PC-3 (cell line): ENCODE results near the gene LINC00237.

ENCODE experiments used
- CTCF ChIP-seq: fragments of 300-600 bp; sonication (generic); conservative IDR thresholded peaks from 2 replicates; pipeline ENCODE4 v1.5.1; 2017; ENCODE audit warnings: antibody characterized with exemption, low read depth, mild to moderate bottlenecking, low read length
- EZH2 ChIP-seq: fragments of 300-600 bp; sonication (generic); IDR thresholded peaks from one replicate; pipeline ENCODE4 v1.6.1; 2017; ENCODE audit warnings: antibody characterized with exemption, mild to moderate bottlenecking, low read length; ENCODE audit not compliant: unreplicated experiment
- EZH2phosphoT487 ChIP-seq: fragments of 300-600 bp; sonication (generic); IDR thresholded peaks from 2 replicates; pipeline ENCODE4 v1.6.1; 2018; ENCODE audit warnings: mild to moderate bottlenecking, antibody characterized with exemption, low read length, borderline replicate concordance

- no peak for TF ChIP-seq EZH2
- TF ChIP-seq CTCF = no peak
- no peak for TF ChIP-seq EZH2phosphoT487
Observed at GRCh38 chr20:21154692-21155091, 48.5 kb upstream of the LINC00237 start.
